Tibial artery (tissue), 4 donors: ENCODE measurements around the gene TAS2R31.

Source experiments
- DNase-seq, 2 donors: peaks; one replicate each; pipeline ENCODE4 v3.0.0-alpha.2; 2019
- H3K27ac ChIP-seq, 2 donors: fragments of 200-600 bp; sonication (generic) in 1 of 2; 1 replicate in 1 of 2; 2 replicates in 1 of 2; pipeline ENCODE4 v1.5.1; 2018 to 2019; ENCODE audit warnings: mild to moderate bottlenecking in 1 of 2
- H3K27me3 ChIP-seq, 2 donors: fragments of 200-600 bp; sonication (generic) in 1 of 2; one replicate each; pipeline versions ENCODE4 v1.5.1 to v1.6.0; 2016 to 2019
- H3K36me3 ChIP-seq, 3 donors: fragments of 200-600 bp; sonication (generic) in 2 of 3; one replicate each; pipeline ENCODE4 v1.5.1; 2016 to 2019; ENCODE audit warnings: mild to moderate bottlenecking in 2 of 3
- H3K4me1 ChIP-seq, 4 donors: fragments of 200-600 bp; sonication (generic) in 2 of 4; 1 replicate in 3 of 4; 2 replicates in 1 of 4; pipeline ENCODE4 v1.5.1; 2016 to 2019
- H3K4me3 ChIP-seq, 2 donors: fragments of 200-600 bp; sonication (generic) in 1 of 2; 1 replicate in 1 of 2; 2 replicates in 1 of 2; pipeline ENCODE4 v1.5.1; 2018 to 2019; ENCODE audit warnings: mild to moderate bottlenecking in 2 of 2
- H3K9me3 ChIP-seq, 3 donors: fragments of 200-600 bp; sonication (generic) in 1 of 3; one replicate each; pipeline ENCODE4 v1.5.1; 2016 to 2019
- intact Hi-C: fragments of 100-400 bp; cut with DNase I; formaldehyde crosslinking; loops from one replicate; pipeline ENCODE4 v1.15.0; 2023; ENCODE audit warnings: low total_unique reads
- TF ChIP-seq, protein P1 (sequence below), 2 experiments: fragments of 200-600 bp in 1 of 2; fragments of 450-650 bp in 1 of 2; IDR thresholded peaks; one replicate each; pipeline ENCODE4 v1.5.1; 2017 to 2019; ENCODE audit warnings: antibody characterized with exemption in 2 of 2, mild to moderate bottlenecking in 1 of 2, moderate library complexity in 1 of 2

The TAS2R31 gene, protein sequence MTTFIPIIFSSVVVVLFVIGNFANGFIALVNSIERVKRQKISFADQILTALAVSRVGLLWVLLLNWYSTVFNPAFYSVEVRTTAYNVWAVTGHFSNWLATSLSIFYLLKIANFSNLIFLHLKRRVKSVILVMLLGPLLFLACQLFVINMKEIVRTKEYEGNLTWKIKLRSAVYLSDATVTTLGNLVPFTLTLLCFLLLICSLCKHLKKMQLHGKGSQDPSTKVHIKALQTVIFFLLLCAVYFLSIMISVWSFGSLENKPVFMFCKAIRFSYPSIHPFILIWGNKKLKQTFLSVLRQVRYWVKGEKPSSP

DNA sequence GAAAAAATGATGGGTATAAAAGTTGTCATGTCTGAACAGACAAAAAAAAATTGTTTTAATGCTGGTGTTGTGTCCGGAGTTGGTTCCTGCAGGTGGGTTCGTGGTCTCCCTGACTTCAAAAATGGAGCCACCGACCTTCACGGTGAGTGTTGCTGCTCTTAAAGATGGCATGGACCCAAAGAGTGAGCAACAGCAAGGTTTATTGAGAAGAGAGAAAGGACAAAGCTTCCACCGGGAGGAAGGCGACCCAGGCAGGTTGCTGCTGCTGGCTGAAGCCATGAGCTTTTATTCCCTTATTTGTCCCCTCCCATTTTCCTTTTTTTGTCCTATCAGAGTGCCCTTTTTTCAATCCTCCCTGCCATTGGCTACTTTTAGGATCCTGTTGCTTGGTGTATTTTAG, at the start of gene TAS2R31:
TAS2R31 (minus strand) TSS at position 101 of the 400 bp plus-strand sequence; CDS start at position 29, 72 bp downstream.
- no peak within 1 kb of the TSS for H3K4me3 ChIP-seq
- no peak within 1 kb of the TSS for H3K27ac ChIP-seq
- no peak for DNase-seq
- H3K4me1 ChIP-seq: no peaks in the 10 kb centered on the region
- H3K9me3 ChIP-seq: no peaks in the 10 kb centered on the region
- intact Hi-C loops: no loop called here
- peaks cover 0 to 8% (median 0%) of the 10 kb centered on the region in 3 donors for H3K36me3 ChIP-seq
- TF ChIP-seq, protein P1, sequence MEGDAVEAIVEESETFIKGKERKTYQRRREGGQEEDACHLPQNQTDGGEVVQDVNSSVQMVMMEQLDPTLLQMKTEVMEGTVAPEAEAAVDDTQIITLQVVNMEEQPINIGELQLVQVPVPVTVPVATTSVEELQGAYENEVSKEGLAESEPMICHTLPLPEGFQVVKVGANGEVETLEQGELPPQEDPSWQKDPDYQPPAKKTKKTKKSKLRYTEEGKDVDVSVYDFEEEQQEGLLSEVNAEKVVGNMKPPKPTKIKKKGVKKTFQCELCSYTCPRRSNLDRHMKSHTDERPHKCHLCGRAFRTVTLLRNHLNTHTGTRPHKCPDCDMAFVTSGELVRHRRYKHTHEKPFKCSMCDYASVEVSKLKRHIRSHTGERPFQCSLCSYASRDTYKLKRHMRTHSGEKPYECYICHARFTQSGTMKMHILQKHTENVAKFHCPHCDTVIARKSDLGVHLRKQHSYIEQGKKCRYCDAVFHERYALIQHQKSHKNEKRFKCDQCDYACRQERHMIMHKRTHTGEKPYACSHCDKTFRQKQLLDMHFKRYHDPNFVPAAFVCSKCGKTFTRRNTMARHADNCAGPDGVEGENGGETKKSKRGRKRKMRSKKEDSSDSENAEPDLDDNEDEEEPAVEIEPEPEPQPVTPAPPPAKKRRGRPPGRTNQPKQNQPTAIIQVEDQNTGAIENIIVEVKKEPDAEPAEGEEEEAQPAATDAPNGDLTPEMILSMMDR (IDR thresholded peaks at IDR 0.05): no peak
- no peaks in the 10 kb centered on the region for H3K27me3 ChIP-seq

DNA sequence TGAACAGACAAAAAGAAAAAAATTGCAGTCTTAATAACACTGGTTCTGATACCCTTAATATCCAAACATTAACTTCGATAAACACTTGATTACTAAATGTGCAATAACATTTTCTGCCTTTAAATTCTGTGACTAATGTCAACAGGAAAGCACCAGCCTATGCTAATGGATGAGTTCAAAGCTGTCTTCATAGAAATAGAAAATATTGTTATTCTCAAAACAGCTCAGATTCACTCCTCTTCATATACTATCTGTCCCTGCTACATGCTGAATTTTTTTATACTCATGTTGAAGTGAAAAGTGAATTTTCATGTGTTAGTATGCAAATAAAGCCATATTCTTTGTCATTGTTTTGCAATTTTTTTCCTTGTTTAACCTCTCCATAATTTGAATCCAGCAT, 47.0 kb upstream of the TAS2R31 start:
- DNase-seq: no peak
- no peaks in the 10 kb centered on the region for H3K27me3 ChIP-seq
- no peaks in the 10 kb centered on the region for H3K4me1 ChIP-seq
- intact Hi-C loops: no loop called here
- H3K36me3 ChIP-seq: no peaks in the 10 kb centered on the region
- H3K27ac ChIP-seq: no peak overlapping the region
- H3K4me3 ChIP-seq: no peak overlapping the region
- peaks cover 0 to 14% (median 10%) of the 10 kb centered on the region in 3 donors for H3K9me3 ChIP-seq
- TF ChIP-seq, protein P1 (IDR thresholded peaks at IDR 0.05): no peak

DNA sequence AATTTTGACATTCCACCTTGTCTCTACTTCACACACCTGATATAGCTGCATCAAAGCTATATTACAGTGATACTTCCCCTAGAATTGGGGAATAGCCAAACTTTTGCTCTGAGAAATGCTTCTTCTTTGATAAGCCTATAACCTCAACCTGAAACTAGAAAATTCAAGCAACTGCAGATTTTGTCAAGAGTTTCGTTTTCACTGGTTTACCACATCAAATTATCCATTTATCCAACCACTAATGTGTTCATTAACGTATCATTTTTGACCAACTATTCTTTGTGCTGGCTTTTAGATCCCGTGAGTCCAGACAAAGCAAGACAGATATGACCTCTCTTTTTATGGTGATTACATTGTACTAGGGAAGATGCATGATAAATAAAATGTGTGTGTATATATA, 44.4 kb upstream of the TAS2R31 start:
- Histone ChIP-seq H3K4me3 (no peak overlapping the region), H3K4me1 (no peaks in the 10 kb centered on the region), H3K27me3 (no peaks in the 10 kb centered on the region), H3K9me3 (peaks cover 0 to 4% (median 0%) of the 10 kb centered on the region in 3 donors), H3K36me3 (no peaks in the 10 kb centered on the region), H3K27ac (no peak overlapping the region)
- DNase-seq: no peak
- intact Hi-C loops: no loop called here
- TF ChIP-seq, protein P1 (IDR thresholded peaks at IDR 0.05): no peak

DNA sequence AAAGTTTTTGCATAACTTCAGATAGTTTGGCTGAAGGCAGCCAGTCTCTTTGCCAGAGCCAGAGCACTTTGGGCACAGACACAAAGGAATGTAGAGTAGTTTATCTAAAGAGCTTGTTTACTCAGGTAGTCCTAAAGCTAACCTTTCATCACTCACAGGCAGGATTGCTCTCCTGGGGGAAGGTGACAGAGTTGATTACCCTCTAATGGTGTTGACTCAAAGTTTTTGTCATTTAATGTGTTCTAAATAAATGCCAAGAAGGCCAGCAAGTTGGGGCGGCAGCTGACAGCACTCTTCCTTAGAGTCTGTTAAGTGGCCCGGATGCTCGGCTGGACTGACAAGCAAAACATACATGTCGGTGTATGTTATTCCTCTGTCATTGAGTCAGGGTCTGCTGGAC, 40.2 kb upstream of the TAS2R31 start:
- Histone ChIP-seq H3K36me3 (no peaks in the 10 kb centered on the region), H3K27me3 (no peaks in the 10 kb centered on the region), H3K27ac (no peak overlapping the region), H3K9me3 (no peaks in the 10 kb centered on the region), H3K4me1 (peaks cover 0 to 5% (median 0%) of the 10 kb centered on the region in 4 donors), H3K4me3 (no peak overlapping the region)
- DNase-seq: no peak
- intact Hi-C loops: no loop called here
- TF ChIP-seq, protein P1 (IDR thresholded peaks at IDR 0.05): no peak

DNA sequence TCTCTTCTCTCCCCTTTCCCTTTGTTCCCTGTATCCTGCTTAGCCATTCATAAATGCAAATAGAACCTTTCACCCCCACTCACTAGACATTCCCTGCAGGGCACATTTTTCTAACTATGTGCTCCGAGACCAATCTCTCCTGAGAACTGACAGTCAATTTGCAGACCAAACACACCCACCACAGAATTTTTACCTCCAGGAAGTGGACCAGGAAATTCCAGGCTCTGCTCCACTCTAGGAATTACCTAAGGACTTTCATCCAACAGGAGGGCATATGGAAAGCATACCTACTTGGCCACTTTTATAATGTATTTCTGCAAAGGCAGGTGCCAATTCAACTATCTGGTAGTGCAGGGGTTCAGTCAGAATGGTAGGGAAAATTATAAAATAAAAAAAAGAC, 39.8 kb upstream of the TAS2R31 start:
- no peaks in the 10 kb centered on the region for H3K9me3 ChIP-seq
- no peak for DNase-seq
- no peaks in the 10 kb centered on the region for H3K27me3 ChIP-seq
- TF ChIP-seq, protein P1 (IDR thresholded peaks at IDR 0.05): no peak
- H3K4me3 ChIP-seq: no peak overlapping the region
- intact Hi-C loops: no loop called here
- no peaks in the 10 kb centered on the region for H3K36me3 ChIP-seq
- peaks cover 0 to 5% (median 0%) of the 10 kb centered on the region in 4 donors for H3K4me1 ChIP-seq
- H3K27ac ChIP-seq: no peak overlapping the region
